HepG2 (cell line): ENCODE measurements around the gene SKIC2. TPM values are rescaled to one million over a fixed set of nuclear protein-coding genes. Genes with fewer than 3 reads are reported as not detected.
A peak's percentile ranks its signal among the peaks of the same experiment; 100 is the strongest.

ENCODE experiments used
- BRCA1 ChIP-seq: sonication (generic); formaldehyde crosslinking; IDR thresholded peaks from 2 replicates; pipeline ENCODE4 v1.4.0; 2020; ENCODE audit warnings: missing genetic modification reagents
- HIVEP1 ChIP-seq: sonication (generic); formaldehyde crosslinking; IDR thresholded peaks from 2 replicates; pipeline ENCODE4 v1.4.0; 2020; ENCODE audit warnings: mild to moderate bottlenecking, missing genetic modification reagents
- HNRNPK ChIP-seq: fragments of 200-400 bp; formaldehyde crosslinking; IDR thresholded peaks from 2 replicates; pipeline ENCODE4 v1.6.1; 2018; ENCODE audit warnings: low read length, low read depth, moderate library complexity, mild to moderate bottlenecking; ENCODE audit not compliant: poor library complexity, severe bottlenecking
- JARID2 ChIP-seq: sonication (generic); formaldehyde crosslinking; IDR thresholded peaks from 2 replicates; pipeline ENCODE4 v1.8.1; 2023; ENCODE audit warnings: missing genetic modification reagents, inconsistent platforms; ENCODE audit not compliant: insufficient replicate concordance
- KDM2A ChIP-seq: sonication (generic); formaldehyde crosslinking; IDR thresholded peaks from 2 replicates; pipeline ENCODE4 v1.4.0; 2020; ENCODE audit warnings: low read depth, missing genetic modification reagents, borderline replicate concordance
- MED13 ChIP-seq: sonication (generic); formaldehyde crosslinking; IDR thresholded peaks from 2 replicates; pipeline ENCODE4 v1.5.0; 2020; ENCODE audit warnings: missing genetic modification reagents
- MIER2 ChIP-seq: IDR thresholded peaks from 2 replicates; pipeline ENCODE4 v1.6.1; 2016; ENCODE audit warnings: missing biosample characterization, missing genetic modification reagents
- NR2F6 ChIP-seq, 2 experiments: IDR thresholded peaks; 2 replicates each; pipeline ENCODE4 v1.6.1; 2016; ENCODE audit warnings: antibody characterized with exemption in 1 of 2, mild to moderate bottlenecking in 1 of 2
- NR3C1 ChIP-seq: sonication (generic); formaldehyde crosslinking; IDR thresholded peaks from 2 replicates; pipeline ENCODE4 v1.4.0; 2020; ENCODE audit warnings: missing genetic modification reagents
- SATB2 ChIP-seq: sonication (generic); formaldehyde crosslinking; IDR thresholded peaks from 2 replicates; pipeline ENCODE4 v1.5.0; 2020; ENCODE audit warnings: missing genetic modification reagents
- SIN3B ChIP-seq: fragments of 150-350 bp; IDR thresholded peaks from 2 replicates; pipeline ENCODE4 v1.6.1; 2014; ENCODE audit warnings: low read length
- SNAI1 ChIP-seq: sonication (generic); formaldehyde crosslinking; IDR thresholded peaks from 2 replicates; pipeline ENCODE4 v1.5.0; 2020; ENCODE audit warnings: mild to moderate bottlenecking, missing genetic modification reagents, borderline replicate concordance
- TCF7 ChIP-seq: sonication (generic); IDR thresholded peaks from 2 replicates; pipeline ENCODE4 v1.6.1; 2016; ENCODE audit warnings: antibody characterized with exemption, low read depth
- U2AF2 ChIP-seq: fragments of 200-400 bp; formaldehyde crosslinking; IDR thresholded peaks from 2 replicates; pipeline ENCODE4 v1.6.1; 2017; ENCODE audit warnings: low read depth, mild to moderate bottlenecking, low read length
- WIZ ChIP-seq: sonication (generic); formaldehyde crosslinking; IDR thresholded peaks from 2 replicates; pipeline ENCODE4 v1.5.1; 2020; ENCODE audit warnings: mild to moderate bottlenecking, missing genetic modification reagents
- ZNF20 ChIP-seq: sonication (generic); formaldehyde crosslinking; IDR thresholded peaks from 2 replicates; pipeline ENCODE4 v1.4.0; 2020; ENCODE audit warnings: mild to moderate bottlenecking, moderate library complexity, missing genetic modification reagents
- ZNF232 ChIP-seq: sonication (generic); formaldehyde crosslinking; IDR thresholded peaks from 2 replicates; pipeline ENCODE4 v1.4.0; 2020; ENCODE audit warnings: missing genetic modification reagents, borderline replicate concordance
- ZNF264 ChIP-seq: sonication (generic); formaldehyde crosslinking; IDR thresholded peaks from 2 replicates; pipeline ENCODE4 v1.4.0; 2020; ENCODE audit warnings: missing genetic modification reagents
- ZNF709 ChIP-seq: sonication (generic); formaldehyde crosslinking; IDR thresholded peaks from 2 replicates; pipeline ENCODE4 v1.5.0; 2020; ENCODE audit warnings: mild to moderate bottlenecking, missing genetic modification reagents
- ZNF878 ChIP-seq: sonication (generic); formaldehyde crosslinking; IDR thresholded peaks from 2 replicates; pipeline ENCODE4 v1.8.1; 2023; ENCODE audit warnings: mild to moderate bottlenecking, missing genetic modification reagents, moderate library complexity
- ZSCAN12 ChIP-seq: sonication (generic); formaldehyde crosslinking; IDR thresholded peaks from 2 replicates; pipeline ENCODE4 v1.9.0; 2021; ENCODE audit warnings: mild to moderate bottlenecking, missing genetic modification reagents
- polyA plus RNA-seq, 8 experiments: library from polyadenylated mRNA; depleted of rRNA in 3 of 8; stranded (reverse) in 7 of 8; unstranded in 1 of 8; fragments of >200 nt; fragmentation: Illumina TruSeq in 4 of 8; extraction: Trizol in 4 of 8; gene quantifications; 2 replicates each; pipeline versions ENCODE4 v1.2.1 to v1.2.3, GENCODE V29; 2011 to 2016; ENCODE audit warnings: low read depth in 4 of 8, missing spikeins in 1 of 8, mixed read lengths in 1 of 8; ENCODE audit not compliant: insufficient read depth in 1 of 8
- total RNA-seq, 5 experiments: library from RNA; depleted of rRNA; stranded (reverse); fragments of >200 nt; fragmentation: Illumina TruSeq; extraction: Trizol; gene quantifications; 2 replicates each; pipeline ENCODE4 v1.2.3, GENCODE V29; 2016; ENCODE audit warnings: low read depth in 1 of 5
- TF ChIP-seq, protein P1 (sequence below): sonication (generic); formaldehyde crosslinking; IDR thresholded peaks from 2 replicates; pipeline ENCODE4 v1.5.0; 2020; ENCODE audit warnings: missing genetic modification reagents
- TF ChIP-seq, protein P2 (sequence below): sonication (generic); formaldehyde crosslinking; IDR thresholded peaks from 2 replicates; pipeline ENCODE4 v1.4.0; 2020; ENCODE audit warnings: missing genetic modification reagents
- TF ChIP-seq, protein P3 (sequence below): sonication (generic); formaldehyde crosslinking; conservative IDR thresholded peaks from 2 replicates; pipeline ENCODE4 v1.4.0; 2020; ENCODE audit warnings: missing genetic modification reagents
- TF ChIP-seq, protein P4 (sequence below): IDR thresholded peaks from 2 replicates; pipeline ENCODE4 v1.6.1; 2016; ENCODE audit warnings: missing compliant biosample characterization, missing genetic modification reagents, borderline replicate concordance

Gene SKIC2
- total and polyA plus RNA-seq, 2 of the 13 experiments (the other 11 are each of a cell fraction or from before 2014, with no cell fraction given) = 67.1 to 68.4 TPM

DNA sequence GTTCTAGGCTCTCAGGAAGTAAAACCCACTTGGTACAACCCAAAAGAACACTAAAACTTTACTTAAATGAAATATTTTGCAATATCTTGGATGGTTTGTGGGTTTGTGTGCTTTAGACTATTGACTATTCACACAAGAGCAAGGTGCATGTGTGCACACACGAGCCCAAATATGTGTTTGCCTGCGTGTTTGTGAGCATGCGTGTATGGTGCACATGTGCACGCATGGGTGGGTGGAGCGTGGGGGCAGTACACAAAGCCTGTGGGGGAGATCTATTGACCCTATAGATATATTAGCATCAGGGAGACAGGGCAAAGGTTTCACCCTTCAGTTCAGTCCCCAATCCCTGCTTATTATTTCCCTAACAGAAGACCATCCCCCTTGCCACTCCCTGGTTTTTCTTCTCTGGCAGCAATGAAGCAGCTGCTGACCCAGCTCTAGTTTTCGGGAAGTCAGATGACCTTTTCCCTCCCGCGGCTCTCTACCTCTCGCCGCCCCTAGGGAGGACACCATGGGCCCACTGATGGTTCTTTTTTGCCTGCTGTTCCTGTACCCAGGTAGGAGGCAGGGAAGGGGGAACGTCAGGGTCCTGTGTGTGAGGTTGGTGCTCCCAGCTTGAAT, 31.6 kb upstream of the SKIC2 start, which contains the start of gene C2 (continued):
- TF ChIP-seq ZNF20 (CRISPR knock-in tag) = no peak
- peak; percentile 80 for TF ChIP-seq NR2F6 (IDR thresholded peaks at IDR 0.05)
- TF ChIP-seq NR2F6 (CRISPR knock-in tag; IDR thresholded peaks at IDR 0.05) = peak; percentile 93
- no peak for TF ChIP-seq U2AF2
- TF ChIP-seq, protein P1, sequence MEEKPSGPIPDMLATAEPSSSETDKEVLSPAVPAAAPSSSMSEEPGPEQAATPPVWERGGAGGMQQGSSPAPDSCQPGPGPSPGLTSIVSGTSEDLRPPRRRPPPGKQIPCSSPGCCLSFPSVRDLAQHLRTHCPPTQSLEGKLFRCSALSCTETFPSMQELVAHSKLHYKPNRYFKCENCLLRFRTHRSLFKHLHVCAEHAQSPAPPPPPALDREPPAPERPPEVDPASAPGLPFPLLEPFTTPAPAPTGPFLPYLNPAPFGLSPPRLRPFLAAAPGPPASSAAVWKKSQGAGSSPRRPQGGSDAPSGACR (CRISPR knock-in tag) = peak; percentile 62; the same call in 1 of the 2 replicates
- no peak for TF ChIP-seq MIER2
- 0 out of 2 replicates have a peak, but pooled peaks have one; percentile 50 for TF ChIP-seq ZNF709
- TF ChIP-seq ZSCAN12 (CRISPR knock-in tag) = no peak
- TF ChIP-seq, protein P2, sequence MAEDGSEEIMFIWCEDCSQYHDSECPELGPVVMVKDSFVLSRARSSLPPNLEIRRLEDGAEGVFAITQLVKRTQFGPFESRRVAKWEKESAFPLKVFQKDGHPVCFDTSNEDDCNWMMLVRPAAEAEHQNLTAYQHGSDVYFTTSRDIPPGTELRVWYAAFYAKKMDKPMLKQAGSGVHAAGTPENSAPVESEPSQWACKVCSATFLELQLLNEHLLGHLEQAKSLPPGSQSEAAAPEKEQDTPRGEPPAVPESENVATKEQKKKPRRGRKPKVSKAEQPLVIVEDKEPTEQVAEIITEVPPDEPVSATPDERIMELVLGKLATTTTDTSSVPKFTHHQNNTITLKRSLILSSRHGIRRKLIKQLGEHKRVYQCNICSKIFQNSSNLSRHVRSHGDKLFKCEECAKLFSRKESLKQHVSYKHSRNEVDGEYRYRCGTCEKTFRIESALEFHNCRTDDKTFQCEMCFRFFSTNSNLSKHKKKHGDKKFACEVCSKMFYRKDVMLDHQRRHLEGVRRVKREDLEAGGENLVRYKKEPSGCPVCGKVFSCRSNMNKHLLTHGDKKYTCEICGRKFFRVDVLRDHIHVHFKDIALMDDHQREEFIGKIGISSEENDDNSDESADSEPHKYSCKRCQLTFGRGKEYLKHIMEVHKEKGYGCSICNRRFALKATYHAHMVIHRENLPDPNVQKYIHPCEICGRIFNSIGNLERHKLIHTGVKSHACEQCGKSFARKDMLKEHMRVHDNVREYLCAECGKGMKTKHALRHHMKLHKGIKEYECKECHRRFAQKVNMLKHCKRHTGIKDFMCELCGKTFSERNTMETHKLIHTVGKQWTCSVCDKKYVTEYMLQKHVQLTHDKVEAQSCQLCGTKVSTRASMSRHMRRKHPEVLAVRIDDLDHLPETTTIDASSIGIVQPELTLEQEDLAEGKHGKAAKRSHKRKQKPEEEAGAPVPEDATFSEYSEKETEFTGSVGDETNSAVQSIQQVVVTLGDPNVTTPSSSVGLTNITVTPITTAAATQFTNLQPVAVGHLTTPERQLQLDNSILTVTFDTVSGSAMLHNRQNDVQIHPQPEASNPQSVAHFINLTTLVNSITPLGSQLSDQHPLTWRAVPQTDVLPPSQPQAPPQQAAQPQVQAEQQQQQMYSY (CRISPR knock-in tag) = no peak
- TF ChIP-seq ZNF232 = no peak
- TF ChIP-seq SIN3B = no peak
- TF ChIP-seq ZNF264 (CRISPR knock-in tag) = no peak
- peak; percentile 73 for TF ChIP-seq KDM2A (CRISPR knock-in tag)
- no peak; the same call in 1 of the 2 replicates for TF ChIP-seq BRCA1 (CRISPR knock-in tag)
- TF ChIP-seq HIVEP1 (CRISPR knock-in tag) = no peak
- TF ChIP-seq SNAI1 = no peak
- TF ChIP-seq MED13 (CRISPR knock-in tag) = peak; percentile 59; the same call in 1 of the 2 replicates
- TF ChIP-seq, protein P3, sequence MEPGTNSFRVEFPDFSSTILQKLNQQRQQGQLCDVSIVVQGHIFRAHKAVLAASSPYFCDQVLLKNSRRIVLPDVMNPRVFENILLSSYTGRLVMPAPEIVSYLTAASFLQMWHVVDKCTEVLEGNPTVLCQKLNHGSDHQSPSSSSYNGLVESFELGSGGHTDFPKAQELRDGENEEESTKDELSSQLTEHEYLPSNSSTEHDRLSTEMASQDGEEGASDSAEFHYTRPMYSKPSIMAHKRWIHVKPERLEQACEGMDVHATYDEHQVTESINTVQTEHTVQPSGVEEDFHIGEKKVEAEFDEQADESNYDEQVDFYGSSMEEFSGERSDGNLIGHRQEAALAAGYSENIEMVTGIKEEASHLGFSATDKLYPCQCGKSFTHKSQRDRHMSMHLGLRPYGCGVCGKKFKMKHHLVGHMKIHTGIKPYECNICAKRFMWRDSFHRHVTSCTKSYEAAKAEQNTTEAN = peak; percentile 99
- TF ChIP-seq SATB2 (CRISPR knock-in tag) = no peak
- peak; percentile 90; the same call in 1 of the 2 replicates for TF ChIP-seq ZNF878
- peak; percentile 36; the same call in 1 of the 2 replicates for TF ChIP-seq TCF7
- TF ChIP-seq, protein P4, sequence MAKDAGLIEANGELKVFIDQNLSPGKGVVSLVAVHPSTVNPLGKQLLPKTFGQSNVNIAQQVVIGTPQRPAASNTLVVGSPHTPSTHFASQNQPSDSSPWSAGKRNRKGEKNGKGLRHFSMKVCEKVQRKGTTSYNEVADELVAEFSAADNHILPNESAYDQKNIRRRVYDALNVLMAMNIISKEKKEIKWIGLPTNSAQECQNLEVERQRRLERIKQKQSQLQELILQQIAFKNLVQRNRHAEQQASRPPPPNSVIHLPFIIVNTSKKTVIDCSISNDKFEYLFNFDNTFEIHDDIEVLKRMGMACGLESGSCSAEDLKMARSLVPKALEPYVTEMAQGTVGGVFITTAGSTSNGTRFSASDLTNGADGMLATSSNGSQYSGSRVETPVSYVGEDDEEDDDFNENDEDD = peak; percentile 62; the same call in 1 of the 2 replicates
- no peak; the same call in 1 of the 2 replicates for TF ChIP-seq WIZ (CRISPR knock-in tag)
- TF ChIP-seq NR3C1 (CRISPR knock-in tag) = no peak
- no peak for TF ChIP-seq HNRNPK
- peak; percentile 19 for TF ChIP-seq JARID2 (CRISPR knock-in tag)
